Esophagus (tissue), 2 donors: ENCODE results near the gene KRT6C. TPM values are rescaled to one million over a fixed set of nuclear protein-coding genes. Genes with fewer than 3 reads are reported as not detected.
"Not testable (repeated sequence)": the region's sequence is repeated elsewhere in the genome, so short reads cannot be mapped to it uniquely, and the experiment has no call there.

Experiments used
- H3K27ac ChIP-seq, 2 donors: one replicate each; pipeline ENCODE4 v1.5.1; 2013; ENCODE audit warnings: low read depth in 2 of 2, mild to moderate bottlenecking in 2 of 2, inconsistent platforms in 1 of 2, low read length in 1 of 2, moderate library complexity in 1 of 2
- H3K27me3 ChIP-seq, 2 donors: one replicate each; pipeline ENCODE4 v1.6.1; 2013; ENCODE audit warnings: low read length in 2 of 2, control low read depth in 1 of 2, mild to moderate bottlenecking in 1 of 2; ENCODE audit not compliant: insufficient read depth in 2 of 2, control insufficient read depth in 1 of 2
- H3K36me3 ChIP-seq, 2 donors: one replicate each; pipeline ENCODE4 v1.6.1; 2013; ENCODE audit warnings: low read length in 1 of 2; ENCODE audit not compliant: control insufficient read depth in 2 of 2, insufficient read depth in 2 of 2
- H3K4me1 ChIP-seq, 2 donors: one replicate each; pipeline ENCODE4 v1.6.1; 2013; ENCODE audit warnings: low read length in 1 of 2; ENCODE audit not compliant: control insufficient read depth in 2 of 2, insufficient read depth in 2 of 2
- H3K4me3 ChIP-seq, 2 donors: one replicate each; pipeline ENCODE4 v1.5.1; 2013; ENCODE audit warnings: low read length in 2 of 2, mild to moderate bottlenecking in 2 of 2, low read depth in 1 of 2, moderate library complexity in 1 of 2
- H3K9me3 ChIP-seq, 2 donors: one replicate each; pipeline ENCODE4 v1.6.1; 2013; ENCODE audit warnings: mild to moderate bottlenecking in 2 of 2, low read depth in 1 of 2, low read length in 1 of 2, moderate library complexity in 1 of 2; ENCODE audit not compliant: control insufficient read depth in 2 of 2, insufficient read depth in 1 of 2
- WGBS, 2 donors: extraction: QIAGEN DNeasy Blood & Tissue Kit; methylation state at CpG; one replicate each; pipeline ENCODE4 v1.1.7; 2013; 5-methylcytosine and 5-hydroxymethylcytosine counted together
- polyA plus RNA-seq, 2 donors: library from polyadenylated mRNA; stranded (reverse); fragments of 200-250 nt; gene quantifications; one replicate each; pipeline ENCODE4 v1.2.3, GENCODE V29; 2013
- donor health status: healthy with polysubstance abuse.
- donor health status: Bipolar disorder and iron deficiency.

Gene KRT6C
- polyA plus RNA-seq, 2 donors: 229 to 427 TPM

DNA sequence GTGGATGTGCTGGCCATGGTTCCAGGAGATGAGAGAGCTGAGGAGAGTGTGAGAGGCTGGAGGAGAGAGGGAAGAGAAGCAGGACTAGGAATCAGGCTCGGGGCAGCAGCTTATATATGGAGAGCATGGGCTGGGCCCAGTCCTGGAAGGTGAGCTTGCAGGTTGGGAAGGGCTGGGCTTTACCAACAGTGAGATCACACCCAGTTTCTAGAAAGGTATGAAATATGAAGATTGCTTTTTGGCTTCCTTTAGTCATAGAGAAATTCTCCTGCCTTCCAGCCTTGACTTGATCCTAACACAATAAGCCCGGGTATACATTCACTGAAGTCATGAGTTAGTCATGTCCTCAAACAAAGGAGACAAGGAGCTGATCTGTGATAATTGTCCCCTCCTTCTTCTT lies 19.6 kb upstream of the KRT6C start, which contains the start of gene KRT6A:
Gene KRT6A (minus strand): TSS at position 86 of the 400 bp plus-strand sequence. CDS start 69 bp downstream, at position 17.
- Histone ChIP-seq H3K27ac (peak within 1 kb of the TSS; percentile 70 to 92), H3K9me3 (no peaks in the 10 kb centered on the region), H3K27me3 (no peaks in the 10 kb centered on the region), H3K4me1 (peaks cover 3 to 26% of the 10 kb centered on the region in 2 donors), H3K36me3 (peaks cover 5% of the 10 kb centered on the region in 2 donors), H3K4me3 (peak within 1 kb of the TSS; percentile 38 to 52)
- 43 to 64% methylated on average over 2 of the region's 2 CpGs for WGBS, 2 donors

DNA sequence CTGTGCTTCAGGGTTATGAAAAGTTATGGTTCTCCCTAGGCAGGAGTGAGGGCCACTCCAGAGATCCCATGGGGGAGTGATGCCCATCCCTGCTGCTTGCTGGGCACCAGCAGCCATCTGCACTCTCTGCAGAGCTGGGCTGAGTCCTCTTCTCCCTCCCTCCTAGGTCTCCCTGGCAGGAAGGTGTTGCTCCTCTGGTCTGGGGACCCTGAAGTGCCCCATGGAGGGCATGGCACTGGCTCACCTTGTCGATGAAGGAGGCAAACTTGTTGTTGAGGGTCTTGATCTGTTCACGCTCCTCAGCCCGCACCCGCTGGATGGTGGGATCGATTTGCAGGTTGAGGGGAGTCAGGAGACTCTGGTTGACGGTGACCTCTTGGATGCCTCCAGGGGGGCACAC lies 18.8 kb upstream of the KRT6C start:
- H3K36me3 ChIP-seq: peaks cover 5 to 12% of the 10 kb centered on the region in 2 donors
- peak overlapping the region; percentile 38 to 52 for H3K4me3 ChIP-seq
- not testable (repeated sequence) for H3K9me3 ChIP-seq, H3K27me3 ChIP-seq
- 93 to 95% methylated on average over 6 of the region's 6 CpGs for WGBS, 2 donors
- H3K27ac ChIP-seq: peak overlapping the region in 1 of 2 donors; percentile 59
- H3K4me1 ChIP-seq: peaks cover 3 to 26% of the 10 kb centered on the region in 2 donors

- Histone ChIP-seq H3K4me3 (peak overlapping the region; percentile 21 to 52), H3K36me3 (peaks cover 5 to 12% of the 10 kb centered on the region in 2 donors), H3K27ac (peak overlapping the region in 1 of 2 donors; percentile 51), H3K4me1 (peaks cover 3 to 24% of the 10 kb centered on the region in 2 donors)
- WGBS, 2 donors: 75 to 82% methylated on average over 8 of the region's 8 CpGs
- not testable (repeated sequence) for H3K27me3 ChIP-seq, H3K9me3 ChIP-seq
Observed at GRCh38 chr12:52491495-52491894, 17.9 kb upstream of the KRT6C start.

- H3K27me3 ChIP-seq: no peaks in the 10 kb centered on the region
- H3K4me1 ChIP-seq: peaks cover 0 to 6% of the 10 kb centered on the region in 2 donors
- peaks cover 5 to 12% of the 10 kb centered on the region in 2 donors for H3K36me3 ChIP-seq
- no peak overlapping the region for H3K27ac ChIP-seq
- H3K4me3 ChIP-seq: no peak overlapping the region
- H3K9me3 ChIP-seq: no peaks in the 10 kb centered on the region
Observed at GRCh38 chr12:52488736-52489135, 15.1 kb upstream of the KRT6C start.

DNA sequence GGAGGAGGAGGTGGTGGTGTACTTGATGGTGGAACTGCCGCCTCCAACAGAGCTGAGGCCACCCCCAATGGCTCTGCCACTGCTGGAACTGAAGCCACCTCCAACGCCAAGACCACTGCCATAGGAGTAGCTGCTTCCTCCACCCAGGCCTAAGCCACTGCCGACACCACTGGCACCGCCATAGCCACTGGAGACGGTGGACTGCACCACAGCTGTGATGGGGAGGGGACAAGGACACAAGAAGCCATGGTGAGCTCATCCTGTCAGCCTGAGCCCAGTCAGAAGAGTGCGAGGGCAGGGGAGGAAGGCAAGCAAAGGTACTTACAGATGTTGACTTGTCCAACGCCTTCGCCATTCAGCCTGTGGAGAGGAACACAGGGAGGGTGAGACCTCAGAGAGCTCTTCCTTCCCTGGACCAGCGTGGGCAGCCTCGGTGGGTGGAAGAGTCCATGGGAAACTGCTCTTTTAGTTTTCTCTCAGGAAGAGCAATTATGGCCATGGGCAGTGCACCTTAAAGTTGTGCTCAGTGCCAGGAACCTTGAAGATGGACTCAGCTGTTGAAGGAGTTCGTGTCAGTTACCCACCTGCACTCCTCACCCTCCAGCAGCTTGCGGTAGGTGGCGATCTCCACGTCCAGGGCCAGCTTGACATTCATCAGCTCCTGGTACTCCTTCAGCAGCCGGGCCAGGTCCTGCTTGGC lies 14.3 kb upstream of the KRT6C start:
- not testable (repeated sequence) for H3K4me1 ChIP-seq, H3K4me3 ChIP-seq, H3K9me3 ChIP-seq, H3K27me3 ChIP-seq
- H3K36me3 ChIP-seq: peaks cover 5 to 12% of the 10 kb centered on the region in 2 donors
- 83 to 86% methylated on average over 13 to 15 of the region's 15 CpGs for WGBS, 2 donors
- H3K27ac ChIP-seq: peak overlapping the region in 1 of 2 donors; percentile 4

GRCh38 chr12:52487211-52487610 lies 13.6 kb upstream of the KRT6C start:
- Histone ChIP-seq H3K9me3 (no peaks in the 10 kb centered on the region), H3K4me3 (no peak overlapping the region), H3K27me3 (no peaks in the 10 kb centered on the region), H3K4me1 (peaks cover 0 to under 1% of the 10 kb centered on the region in 2 donors), H3K27ac (no peak overlapping the region), H3K36me3 (peaks cover 5 to 12% of the 10 kb centered on the region in 2 donors)
- WGBS, 2 donors: 12 to 53% methylated on average over 1 of the region's 1 CpG

GRCh38 chr12:52486166-52487105 lies 12.8 kb upstream of the KRT6C start:
- H3K4me3 ChIP-seq: no peak overlapping the region
- no peak overlapping the region for H3K27ac ChIP-seq
- H3K27me3 ChIP-seq: no peaks in the 10 kb centered on the region
- H3K36me3 ChIP-seq: peaks cover 5 to 11% of the 10 kb centered on the region in 2 donors
- H3K4me1 ChIP-seq: no peaks in the 10 kb centered on the region
- H3K9me3 ChIP-seq: no peaks in the 10 kb centered on the region
- 68 to 74% methylated on average over 5 of the region's 5 CpGs for WGBS, 2 donors

DNA sequence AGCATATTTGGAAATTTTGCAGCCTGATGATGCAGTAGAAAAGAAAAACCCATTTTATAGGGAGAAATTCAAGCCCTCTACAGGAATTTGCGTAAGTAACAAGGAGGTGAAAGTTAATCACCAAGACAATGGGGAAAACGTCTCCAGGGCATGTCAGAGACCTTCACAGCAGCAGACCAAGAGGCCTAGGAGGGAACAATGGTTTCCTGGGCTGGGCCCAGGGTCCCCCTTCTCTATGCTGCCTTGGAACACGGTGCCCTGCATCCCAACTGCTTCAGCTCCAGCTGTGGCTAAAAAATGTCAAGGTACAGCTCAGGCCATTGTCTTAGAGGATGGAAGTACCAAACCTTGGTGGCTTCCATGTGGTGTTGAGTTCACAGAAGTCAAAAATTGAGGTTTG lies 6.5 kb upstream of the KRT6C start:
- Histone ChIP-seq H3K36me3 (no peaks in the 10 kb centered on the region), H3K9me3 (no peaks in the 10 kb centered on the region), H3K27me3 (no peaks in the 10 kb centered on the region), H3K4me1 (no peaks in the 10 kb centered on the region), H3K27ac (no peak overlapping the region), H3K4me3 (no peak overlapping the region)
- 61 to 67% methylated on average over 3 of the region's 3 CpGs for WGBS, 2 donors

- no peak overlapping the region for H3K4me3 ChIP-seq
- no peaks in the 10 kb centered on the region for H3K9me3 ChIP-seq
- no peaks in the 10 kb centered on the region for H3K36me3 ChIP-seq
- H3K27ac ChIP-seq: no peak overlapping the region
- no peaks in the 10 kb centered on the region for H3K27me3 ChIP-seq
- H3K4me1 ChIP-seq: no peaks in the 10 kb centered on the region
- WGBS, 2 donors: 54 to 68% methylated on average over 2 of the region's 2 CpGs
Observed at GRCh38 chr12:52477651-52478050, 4.0 kb upstream of the KRT6C start.
